Measurements from ENCODE around the gene PMS1.

- TF ChIP-seq CTCF (conservative IDR thresholded peaks at IDR 0.05; ENCODE audit: low read length) (no peak), EZH2phosphoT487 (IDR thresholded peaks at IDR 0.05; ENCODE audit: borderline replicate concordance) (no peak)
Measured at GRCh38 chr2:189899101-189899500, 114.9 kb downstream of the PMS1 start.
